ENCODE measurements around the gene ZC2HC1C.
"Not testable (repeated sequence)": the region's sequence is repeated elsewhere in the genome, so short reads cannot be mapped to it uniquely, and the experiment has no call there.

Gene ZC2HC1C

GRCh38 chr14:75095690-75096089, 26.2 kb downstream of the ZC2HC1C start:
- no peak for DNase-seq (ENCODE audit: low read depth)

DNA sequence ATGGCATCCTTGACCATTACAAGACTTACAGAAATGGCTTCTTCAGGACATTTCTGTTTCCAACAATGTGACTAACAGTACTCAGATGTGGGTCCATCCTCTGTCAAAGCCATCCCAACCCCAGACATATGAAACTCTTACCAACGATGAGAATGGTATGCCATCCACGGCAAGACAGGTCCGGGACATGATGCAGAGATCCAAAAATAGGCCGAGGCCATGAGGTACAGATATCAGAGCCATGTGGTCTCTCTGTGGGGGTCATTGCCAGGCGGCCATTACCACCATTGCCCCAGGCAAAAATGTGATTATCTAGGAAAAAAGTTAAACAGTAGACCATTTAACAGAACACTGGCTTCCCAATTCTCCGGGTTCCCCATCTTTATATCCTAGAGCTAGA, 27.5 kb downstream of the ZC2HC1C start:
- no peak for DNase-seq (ENCODE audit: low read depth)

GRCh38 chr14:75098212-75098611, 28.8 kb downstream of the ZC2HC1C start:
- DNase-seq (ENCODE audit: low read depth) = no peak

DNA sequence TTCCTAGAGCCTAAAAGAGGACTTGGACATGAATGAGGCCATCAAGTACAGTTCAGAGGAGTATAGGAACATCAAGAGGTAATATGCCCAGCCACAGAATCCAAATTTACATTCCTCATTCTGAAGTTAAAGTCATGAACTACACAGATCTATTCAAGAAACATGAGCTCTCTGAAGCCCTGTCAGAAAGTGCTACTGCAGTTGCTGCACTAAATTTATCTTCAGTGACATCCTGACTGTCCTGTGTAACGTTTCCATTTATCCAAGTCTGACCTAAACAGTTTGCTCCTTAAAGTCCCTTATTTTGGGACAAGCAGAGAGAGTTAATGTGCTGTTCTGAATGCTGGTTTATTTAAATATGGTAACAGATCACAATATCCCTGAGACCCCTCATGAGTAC, 29.2 kb downstream of the ZC2HC1C start:
- no peak for DNase-seq (ENCODE audit: low read depth)

DNA sequence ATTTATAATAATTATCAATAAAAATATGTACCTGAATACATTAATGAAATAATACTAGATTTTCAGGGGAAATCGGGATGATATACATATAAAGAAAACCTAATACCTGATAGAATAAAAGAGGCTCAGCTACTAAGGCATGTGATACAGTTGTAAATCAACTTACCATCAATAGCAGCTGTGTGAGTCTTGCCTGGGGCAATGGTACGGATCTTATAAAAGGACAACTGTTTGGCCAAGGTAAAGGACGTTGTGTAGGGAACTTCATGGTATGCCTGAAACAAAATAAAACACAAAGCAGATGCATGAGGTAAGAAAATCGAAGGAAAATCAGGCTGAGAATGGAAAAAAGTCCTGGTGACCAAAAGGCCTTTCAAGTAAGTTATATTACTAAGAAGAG, 32.0 kb downstream of the ZC2HC1C start:
- DNase-seq (ENCODE audit: low read depth) = no peak

GRCh38 chr14:75107186-75107585, 37.7 kb downstream of the ZC2HC1C start:
- no peak for DNase-seq (ENCODE audit: low read depth)

GRCh38 chr14:75109877-75110276, 40.4 kb downstream of the ZC2HC1C start:
- DNase-seq (ENCODE audit: low read depth) = no peak

GRCh38 chr14:75113932-75114539, 44.6 kb downstream of the ZC2HC1C start:
- no peak for DNase-seq (ENCODE audit: low read depth)

- DNase-seq (ENCODE audit: low read depth) = no peak
These were observed 49.6 kb downstream of the ZC2HC1C start for GRCh38 chr14:75119056-75119455.

- DNase-seq (ENCODE audit: low read depth) = no peak
These were observed 51.3 kb downstream of the ZC2HC1C start for GRCh38 chr14:75120541-75121291.

- DNase-seq (ENCODE audit: low read depth) = no peak
These were observed 52.1 kb downstream of the ZC2HC1C start for GRCh38 chr14:75121552-75121951.

DNA sequence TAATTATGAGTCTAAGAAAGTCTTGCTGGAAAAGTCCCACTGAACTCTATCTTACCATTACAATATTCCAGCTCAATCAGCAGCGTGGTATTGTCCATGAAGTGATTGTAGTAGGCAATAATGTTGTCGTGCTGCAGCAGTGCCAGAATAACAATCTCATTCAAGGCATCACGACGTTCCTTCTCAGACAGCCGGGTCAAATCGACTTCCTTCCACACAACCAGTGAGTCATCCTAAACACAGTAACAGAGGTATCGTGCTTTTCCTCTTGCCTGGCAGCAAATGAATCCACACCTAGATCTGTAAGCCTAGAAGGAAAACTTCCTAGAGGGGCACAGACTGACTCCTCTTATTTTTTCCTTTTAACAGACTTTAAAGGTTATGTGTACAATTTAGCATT, 54.5 kb downstream of the ZC2HC1C start:
- DNase-seq (ENCODE audit: low read depth) = no peak

- DNase-seq (ENCODE audit: low read depth) = no peak
These were observed 56.2 kb downstream of the ZC2HC1C start for GRCh38 chr14:75125617-75126016.

DNA sequence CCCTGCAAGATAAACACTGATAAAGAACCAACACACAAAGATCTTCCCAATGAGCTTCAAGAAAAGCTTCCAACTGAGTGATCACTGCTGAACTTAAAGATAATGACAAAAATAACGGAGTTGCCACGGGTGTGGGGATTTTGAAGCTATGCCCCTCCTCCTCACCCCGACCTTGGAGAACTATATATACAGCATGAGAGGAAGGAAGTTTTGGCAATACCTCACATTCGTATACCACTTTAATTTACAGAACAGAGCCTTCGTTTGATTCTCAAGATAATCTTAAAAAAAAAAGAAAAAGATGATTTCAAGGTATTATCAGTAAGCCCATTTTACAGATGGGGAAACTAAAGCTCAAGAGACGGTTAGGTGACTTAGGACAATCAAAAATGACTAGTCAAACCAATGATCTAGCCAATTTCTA, 56.7 kb downstream of the ZC2HC1C start:
- no peak for DNase-seq (ENCODE audit: low read depth)

DNA sequence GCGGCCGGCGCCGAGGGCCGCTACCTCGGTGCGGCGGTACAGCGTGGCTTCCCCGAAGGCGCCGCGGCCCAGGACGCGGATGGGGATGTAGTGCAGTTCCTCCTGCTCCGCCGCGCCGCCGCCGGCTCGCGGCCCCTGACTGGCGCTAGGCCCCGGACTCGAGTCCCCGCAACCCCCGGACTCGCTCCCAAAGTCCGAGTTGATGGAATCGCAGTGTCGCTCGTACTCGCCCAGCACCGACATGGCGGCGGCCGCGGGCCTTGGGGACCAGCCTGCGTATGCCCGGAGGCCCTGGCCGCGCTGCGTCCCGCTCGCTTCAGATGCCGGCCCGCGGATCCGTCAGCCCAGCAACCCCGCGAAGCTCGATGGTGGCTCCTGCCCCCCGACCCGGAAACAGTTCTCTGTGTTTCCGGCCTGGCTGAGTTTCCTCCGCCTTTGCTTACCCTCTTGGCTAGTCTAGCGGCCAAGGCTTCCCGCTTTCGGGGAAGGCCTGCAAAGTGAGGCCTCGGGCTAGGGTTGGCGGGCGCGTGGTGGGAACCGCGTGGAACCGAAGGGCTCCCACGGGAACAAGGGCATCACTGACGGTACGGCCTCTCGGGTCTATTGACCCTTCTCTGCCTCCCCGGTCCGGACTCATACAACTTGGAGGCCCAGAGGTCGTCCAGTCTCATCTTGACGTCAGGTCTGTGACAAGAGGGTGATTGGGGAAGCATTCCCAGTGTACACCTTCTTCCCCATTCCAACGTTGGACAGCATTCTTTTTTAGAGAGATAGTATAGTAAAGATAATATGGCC, 57.4 kb downstream of the ZC2HC1C start, which contains the start of gene NEK9:
NEK9 (minus strand) TSS at position 370 of the 795 bp plus-strand sequence; CDS start at position 243, 127 bp downstream.
- peak; percentile 75 for DNase-seq (ENCODE audit: low read depth)

DNA sequence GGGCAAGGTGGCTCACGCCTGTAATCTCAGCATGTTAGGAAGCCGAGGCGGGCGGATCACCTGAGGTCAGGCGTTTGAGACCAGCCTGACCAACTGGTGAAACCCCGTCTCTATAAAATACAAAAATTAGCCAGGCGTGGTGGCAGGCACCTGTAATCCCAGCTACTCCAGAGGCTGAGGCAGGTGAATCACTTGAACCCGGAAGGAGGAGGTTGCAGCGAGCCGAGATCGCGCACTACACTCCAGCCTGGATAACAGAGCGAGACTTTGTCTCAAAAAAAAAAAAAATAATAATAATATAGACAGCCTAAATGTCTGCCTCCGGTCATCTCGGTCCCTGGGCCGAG, 58.0 kb downstream of the ZC2HC1C start:
- not testable (repeated sequence) for DNase-seq (ENCODE audit: low read depth)

DNA sequence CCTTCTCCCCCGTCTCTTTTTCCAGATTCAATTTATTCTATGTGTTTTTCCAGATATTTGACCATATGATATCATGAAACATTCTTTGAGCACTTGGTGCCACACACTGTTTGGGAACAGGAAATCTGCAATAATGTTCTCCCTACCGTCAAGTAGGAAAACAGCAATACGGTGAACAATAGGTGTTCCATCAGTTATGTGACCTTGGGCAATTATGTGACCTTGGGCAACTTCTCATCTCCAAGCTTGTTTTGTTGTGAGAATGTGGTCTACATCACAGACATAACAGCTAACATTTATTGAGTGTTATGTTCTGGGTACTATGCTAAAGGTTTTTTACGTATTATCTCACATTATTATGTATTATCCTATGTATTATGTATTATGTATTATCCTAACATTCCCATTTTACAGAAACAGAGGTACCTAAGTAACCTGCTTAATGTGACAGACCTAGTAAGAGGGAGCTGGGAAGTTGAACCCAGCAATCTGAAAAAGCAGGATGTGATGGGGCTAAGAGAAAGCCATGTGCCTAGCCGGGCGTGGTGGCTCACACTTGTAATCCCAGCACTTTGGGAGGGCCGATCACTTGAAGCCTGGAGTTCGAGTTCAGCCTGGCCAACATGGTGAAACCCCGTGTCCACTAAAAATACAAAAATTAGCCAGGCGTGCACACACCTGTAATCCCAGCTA, 58.6 kb downstream of the ZC2HC1C start:
- DNase-seq (ENCODE audit: low read depth) = no peak

GRCh38 chr14:75128596-75128990, 59.2 kb downstream of the ZC2HC1C start:
- no peak for DNase-seq (ENCODE audit: low read depth)

Measured in stimulated activated CD8-positive, alpha-beta memory T cell treated with anti-CD3 and anti-CD28 coated beads, Interleukin-12 subunit alpha, Interleukin-12 subunit beta, amount 100 ng/mL, for 4 hours (primary cell).